NCI-H748 (cell line): ENCODE measurements around the gene GAP43.

ENCODE experiments used
- DNase-seq: peaks from one replicate; lab custom pipeline; 2025; ENCODE audit not compliant: unreplicated experiment; lab: John Stamatoyannopoulos, UW

Gene GAP43

DNA sequence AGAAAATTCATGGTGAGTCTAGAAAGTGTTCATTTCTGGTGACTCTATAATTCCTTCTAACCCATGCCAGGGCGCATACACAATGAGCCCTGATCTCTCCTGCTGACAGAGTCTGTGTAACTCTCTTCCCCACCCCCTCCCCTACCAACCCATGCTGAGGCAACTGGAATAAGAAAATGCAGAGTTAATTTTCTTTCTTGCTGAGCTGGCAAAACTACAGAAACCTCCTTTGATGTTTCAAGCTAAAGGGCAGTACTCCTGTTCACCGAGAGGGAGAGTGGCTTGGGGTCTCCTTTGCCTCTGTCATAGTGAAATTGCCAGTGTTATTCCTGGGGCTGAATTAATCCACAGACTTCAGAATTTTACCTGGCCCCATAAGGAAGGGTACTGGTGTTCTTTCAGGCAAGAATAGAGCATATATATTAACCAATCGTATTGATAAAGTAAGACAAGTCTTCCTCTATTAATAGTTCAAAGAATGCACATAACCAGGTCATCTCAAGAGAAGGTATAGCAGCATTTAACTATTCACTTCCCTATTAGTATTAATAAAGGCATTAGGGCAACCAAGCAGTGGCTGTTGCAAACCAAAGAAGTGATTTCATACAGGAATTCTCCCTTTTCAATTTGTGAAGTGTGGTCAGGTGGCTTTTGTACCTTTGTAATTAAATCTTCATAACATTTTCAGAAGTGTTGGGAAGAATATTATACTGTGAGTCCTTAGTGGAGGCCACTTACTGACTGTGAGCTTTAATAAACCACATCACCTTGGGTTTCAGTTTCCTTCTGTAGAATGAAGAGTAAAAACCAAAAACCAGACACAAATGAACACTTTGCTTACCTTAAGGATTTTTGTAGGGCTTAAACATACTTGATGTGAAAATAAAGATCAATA lies 4.1 kb downstream of the GAP43 start:
- no peak for DNase-seq

DNA sequence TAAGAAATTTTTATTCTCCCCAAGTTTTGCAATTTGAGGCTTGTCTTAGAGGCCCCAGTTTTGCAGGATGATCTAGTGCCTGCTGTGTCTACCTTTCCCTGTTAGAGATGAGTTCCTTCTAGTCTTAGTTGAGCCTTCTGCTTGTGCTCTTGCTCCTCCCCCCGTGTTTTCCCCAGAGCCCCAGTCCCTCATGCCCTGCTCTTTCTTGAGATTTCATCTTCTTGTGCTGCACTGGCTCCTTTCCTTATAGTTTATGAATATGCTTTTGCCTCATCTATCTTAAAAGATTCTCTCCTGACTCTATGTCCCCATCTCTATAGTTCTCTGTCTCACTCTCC lies 4.7 kb downstream of the GAP43 start:
- no peak for DNase-seq

DNA sequence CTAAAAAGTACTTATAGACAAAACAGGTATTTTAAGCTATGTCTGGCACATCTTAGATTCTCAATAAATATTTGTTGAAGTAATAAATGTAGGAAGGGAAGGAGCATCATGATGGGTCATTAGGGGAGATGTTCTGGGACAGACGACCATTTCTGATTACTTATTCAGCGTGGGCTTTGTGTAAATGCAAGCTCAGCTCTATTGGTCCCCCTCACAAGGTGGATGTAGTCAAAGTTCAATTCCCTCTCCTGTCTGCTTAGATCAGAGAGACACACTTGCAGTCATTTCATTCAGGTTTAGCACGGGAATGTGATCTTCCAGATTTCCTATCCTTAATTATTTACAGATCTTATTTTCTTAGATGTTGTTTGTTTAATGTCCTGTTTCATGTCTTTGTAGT lies 7.5 kb downstream of the GAP43 start:
- DNase-seq: no peak

DNA sequence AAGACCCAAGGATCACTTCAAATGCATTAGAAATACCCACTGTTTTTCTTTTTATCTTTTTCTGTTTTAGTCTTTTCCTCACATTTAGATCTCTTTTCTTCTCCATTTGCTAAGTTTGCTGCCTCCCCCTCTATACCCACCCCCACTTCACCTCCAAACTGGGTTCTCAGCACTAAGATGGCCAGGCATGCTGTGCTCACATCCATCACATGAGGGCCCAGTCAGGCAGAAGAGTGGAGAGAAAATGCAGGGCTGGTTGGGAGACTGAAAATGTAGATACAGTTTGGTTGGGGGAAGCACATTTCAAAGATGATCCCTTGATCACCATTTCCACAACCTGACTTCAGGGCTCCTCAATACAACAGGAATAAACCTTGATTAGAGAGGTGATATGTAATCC lies 8.7 kb downstream of the GAP43 start:
- no peak for DNase-seq

DNA sequence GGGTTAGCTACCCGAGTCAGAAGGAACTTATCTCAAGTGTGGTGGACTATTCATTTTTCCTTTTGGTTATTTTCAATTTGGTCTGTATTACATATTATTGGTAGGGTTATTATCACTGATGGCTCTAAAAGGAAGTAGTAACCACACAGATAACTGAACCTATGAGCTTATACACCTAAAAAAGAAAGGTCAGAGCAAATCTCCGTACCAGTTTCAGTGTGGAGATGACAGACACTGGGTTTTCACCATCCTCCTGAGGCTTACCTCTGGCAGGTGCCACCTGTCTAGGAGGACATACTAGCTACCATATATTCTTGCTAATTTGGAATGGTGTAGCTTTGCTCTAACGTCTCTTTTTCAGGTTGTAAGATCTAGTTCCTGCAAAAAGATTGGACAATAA lies 10.2 kb downstream of the GAP43 start:
- no peak for DNase-seq

DNA sequence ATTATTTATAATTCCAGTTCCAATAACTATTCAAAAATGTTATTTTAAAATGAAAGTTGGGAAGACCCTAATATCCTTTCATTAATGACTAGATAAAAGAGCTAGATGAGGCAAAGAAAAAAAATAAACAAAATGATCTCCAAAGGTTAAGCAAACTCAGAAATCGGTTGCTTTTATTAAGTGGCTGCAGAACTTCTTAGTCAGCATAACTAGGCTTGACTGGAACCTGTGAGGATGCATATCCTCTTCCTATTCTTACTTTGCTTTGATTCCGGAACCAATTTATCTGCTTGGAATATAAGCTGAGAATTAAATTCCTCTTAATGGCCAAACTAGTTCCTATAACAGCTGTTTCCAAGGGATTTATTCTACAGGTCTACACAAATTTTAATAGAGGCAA lies 10.7 kb downstream of the GAP43 start:
- DNase-seq: no peak

DNA sequence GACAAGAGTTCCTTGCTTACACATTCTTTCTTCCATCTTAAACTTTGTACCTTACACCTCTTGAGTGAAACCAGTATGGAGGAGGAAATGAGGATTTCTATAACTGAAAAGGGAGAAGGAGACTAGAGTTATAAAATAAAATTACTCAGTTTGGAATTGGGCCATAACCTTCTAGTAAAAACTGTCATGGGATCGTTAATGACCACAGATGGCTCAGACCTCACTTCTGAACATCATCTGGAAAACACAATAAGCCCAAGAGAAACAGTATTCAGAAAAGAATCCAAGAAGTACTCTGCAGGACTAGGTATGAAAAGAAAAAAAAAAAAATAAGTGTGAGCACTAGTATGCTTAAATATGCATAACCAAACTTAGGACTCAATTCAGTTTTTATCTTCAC lies 12.1 kb downstream of the GAP43 start:
- DNase-seq: no peak

DNA sequence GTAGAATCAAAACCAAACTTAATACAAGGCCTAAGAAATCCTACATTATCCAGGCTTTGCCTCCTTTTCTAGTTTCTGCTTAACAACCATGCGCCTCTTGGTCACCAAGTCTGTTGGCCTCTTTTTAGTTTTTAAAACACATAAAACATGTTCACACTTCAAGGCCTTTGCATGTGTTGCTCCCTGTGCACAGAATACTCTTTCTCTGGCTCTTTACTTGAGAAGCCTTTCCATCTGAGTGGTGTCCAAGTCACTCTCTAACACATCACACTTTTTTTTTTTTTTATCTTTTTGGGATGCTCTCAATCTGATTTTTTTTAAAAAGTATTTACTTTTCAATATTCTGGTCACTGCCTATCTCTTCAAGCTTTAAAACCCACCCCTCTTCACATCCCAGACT lies 14.9 kb downstream of the GAP43 start:
- no peak for DNase-seq

DNA sequence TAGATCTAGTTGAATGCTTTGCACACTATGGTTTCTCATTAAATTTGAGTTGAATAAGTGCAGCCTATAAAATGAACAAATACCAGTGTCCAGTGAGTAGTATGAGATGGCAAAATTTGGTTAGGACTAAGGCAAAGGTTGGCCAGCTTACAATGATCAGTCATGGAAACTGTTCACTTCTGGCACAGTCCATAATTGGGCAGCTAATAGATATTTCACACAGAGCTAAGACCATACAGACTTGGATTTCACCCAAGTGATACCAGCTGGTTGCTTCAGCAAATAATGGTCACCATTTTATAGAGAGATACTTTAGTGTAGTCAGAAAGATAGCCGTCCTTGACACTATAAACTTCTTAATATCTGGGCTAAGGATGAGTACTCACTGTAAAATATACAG lies 15.7 kb downstream of the GAP43 start:
- peak; percentile 19 for DNase-seq

DNA sequence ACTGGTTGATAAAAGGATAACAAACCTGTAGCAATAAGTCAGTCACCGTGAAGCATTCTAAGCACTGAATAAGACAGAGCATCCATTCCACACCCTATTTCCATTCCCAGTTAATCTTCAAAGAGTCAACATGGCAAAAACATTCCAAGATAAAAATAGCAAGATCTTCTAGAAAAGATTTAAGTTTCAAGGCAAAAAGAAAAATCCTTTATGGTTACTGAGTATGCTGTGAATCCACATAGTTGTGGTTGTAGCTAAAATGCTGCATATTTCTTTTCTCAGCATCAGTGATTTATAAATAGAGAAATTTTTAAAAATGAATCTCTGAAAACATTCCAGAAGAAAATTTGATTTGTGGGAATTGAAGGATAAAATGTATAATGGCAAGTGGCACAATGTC lies 21.1 kb downstream of the GAP43 start:
- no peak for DNase-seq

DNA sequence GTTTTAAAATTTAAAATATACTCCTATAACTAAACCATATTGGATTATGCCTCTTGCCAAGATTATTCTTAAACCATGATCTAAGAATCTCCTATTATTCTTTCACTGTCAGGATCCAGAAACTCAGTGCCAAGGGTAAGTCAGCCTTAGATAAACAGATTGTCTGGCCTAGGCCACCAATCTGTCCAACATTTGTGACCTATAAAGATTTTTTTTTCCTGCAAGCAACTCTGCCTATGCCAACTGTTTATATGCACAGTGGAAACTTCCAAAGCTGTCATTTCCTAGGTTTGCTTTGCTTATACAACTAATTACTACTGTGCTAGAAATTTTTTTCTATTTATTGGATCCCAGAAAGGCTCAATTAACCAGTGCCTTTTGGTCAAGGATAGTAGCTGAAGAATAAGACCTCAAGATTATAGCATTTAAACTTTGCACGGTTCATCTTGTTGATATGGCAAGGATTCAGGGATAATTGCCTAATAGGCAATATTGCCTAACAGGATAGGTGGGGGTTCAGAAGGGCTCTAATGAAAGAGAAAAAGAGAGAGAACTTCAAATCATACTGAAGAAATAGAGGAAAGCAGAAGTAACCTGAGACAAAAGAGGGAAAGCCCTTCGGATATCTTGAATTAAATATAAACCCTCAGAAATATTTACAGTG lies 22.8 kb downstream of the GAP43 start:
- no peak for DNase-seq

DNA sequence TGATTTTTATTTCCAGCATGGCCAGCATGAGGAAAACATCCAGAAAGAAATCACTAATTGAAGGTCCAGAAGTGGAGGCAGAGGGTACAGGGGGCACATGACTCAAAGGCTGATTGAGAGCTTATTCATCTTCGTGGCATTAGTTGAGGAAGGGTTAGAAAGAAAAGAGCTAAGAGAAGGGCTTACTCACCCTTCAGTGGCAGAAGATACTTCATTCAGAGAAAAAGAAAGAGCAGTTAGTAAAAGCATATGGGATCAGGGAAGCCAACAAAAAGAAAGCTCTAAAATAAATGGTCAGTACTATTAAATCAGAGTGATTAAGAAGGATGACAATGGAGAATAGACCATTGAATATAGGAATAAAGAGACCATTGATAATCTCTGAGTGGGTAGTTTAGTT lies 25.2 kb downstream of the GAP43 start:
- no peak for DNase-seq

DNA sequence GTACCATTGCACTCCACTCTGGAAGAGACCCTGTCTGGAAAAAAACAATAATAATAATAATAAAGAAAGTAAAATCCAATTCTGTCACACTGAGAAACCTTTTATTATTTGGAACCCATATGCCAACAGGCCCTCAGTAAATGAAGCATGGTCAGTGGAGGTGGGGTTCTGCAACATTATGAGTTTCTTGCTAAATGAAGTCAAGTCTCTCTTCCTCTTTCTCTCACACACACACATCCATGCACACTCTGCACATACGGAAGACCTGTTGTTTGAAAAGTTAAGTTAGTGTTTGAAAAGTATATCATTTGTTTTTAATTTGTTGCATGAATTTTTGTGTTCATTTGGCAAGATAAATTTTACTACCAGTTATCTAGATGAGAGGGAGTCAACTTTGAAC lies 27.8 kb downstream of the GAP43 start:
- no peak for DNase-seq

DNA sequence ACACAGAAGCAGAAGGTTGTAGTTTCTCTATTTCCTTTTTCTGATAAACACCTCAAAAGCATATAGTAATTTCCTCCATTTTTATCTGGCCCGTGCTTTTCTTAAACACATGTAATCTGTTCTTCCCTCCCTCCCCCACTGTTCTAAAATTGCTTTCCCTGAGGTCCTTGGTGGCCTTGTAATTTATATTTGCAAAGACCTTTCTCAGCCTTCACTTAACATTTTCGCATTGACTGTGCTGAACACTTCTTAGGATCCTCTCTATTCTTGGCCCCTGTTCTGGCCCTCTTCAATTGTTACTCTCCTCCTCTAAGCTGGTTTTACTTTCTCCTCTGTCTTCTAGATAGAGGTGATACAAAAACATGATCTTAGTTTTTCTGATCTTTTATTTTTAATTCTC lies 28.3 kb downstream of the GAP43 start:
- DNase-seq: no peak

DNA sequence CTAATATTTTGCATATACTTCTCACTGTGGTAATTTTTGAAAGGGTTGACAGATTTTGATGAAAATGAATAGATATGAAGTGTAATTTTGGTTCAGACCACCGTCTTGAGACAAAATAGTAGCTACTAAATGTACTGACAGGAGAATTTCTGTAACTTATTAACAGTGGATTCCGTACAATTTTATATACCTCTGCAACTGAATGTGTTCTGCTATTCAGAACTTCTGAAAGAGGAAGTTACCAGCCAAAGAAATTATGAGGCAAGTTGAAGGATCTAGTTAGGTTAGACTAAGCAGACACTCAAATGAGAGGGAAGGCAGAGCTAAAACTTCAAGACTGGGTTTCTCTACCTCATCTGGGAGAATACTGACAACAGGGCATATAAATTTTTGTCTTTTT lies 29.4 kb downstream of the GAP43 start:
- no peak for DNase-seq

DNA sequence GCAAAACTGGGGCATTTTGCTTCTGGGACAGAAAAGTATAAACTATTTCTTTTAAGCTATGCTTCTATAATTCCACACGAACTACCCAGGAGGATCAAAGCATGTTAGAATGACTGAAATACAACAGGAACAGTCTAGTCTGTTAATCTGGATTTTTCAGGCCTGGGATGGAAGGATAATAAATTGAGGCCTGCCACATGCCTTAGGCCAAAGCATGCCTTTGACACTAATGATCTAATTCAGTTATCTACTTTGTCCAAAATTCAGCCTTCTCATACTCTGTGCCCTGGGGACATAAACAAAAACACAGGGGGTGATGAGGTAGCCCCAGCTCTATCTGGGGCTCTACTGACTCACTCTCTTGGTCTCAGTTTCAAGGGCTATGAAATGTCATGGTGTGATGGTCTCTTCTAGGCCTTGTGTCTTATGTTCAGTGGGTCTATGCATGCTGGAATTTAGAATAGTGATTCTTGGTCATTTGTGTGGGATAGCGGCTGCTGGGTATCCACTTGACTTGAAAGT lies 32.5 kb downstream of the GAP43 start:
- DNase-seq: no peak

DNA sequence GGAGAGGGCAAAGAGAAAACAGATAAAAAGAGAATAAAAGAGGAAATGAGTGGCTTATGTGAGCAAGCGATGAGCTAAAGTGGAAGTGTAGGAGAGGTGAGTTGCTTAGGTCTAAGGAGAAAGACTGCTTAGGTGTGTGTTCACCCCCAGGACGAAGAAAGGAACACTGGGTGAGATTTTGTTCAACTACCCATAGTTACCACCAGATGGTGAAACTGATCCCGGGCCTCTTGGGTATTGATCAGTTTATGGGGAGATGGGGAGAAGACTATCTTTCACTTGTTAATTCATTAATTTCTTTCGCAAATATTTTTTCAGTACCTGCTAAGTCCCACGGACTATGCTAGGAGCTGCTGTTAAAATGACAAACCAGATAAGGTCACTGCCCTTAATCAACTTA lies 33.9 kb downstream of the GAP43 start:
- no peak for DNase-seq

DNA sequence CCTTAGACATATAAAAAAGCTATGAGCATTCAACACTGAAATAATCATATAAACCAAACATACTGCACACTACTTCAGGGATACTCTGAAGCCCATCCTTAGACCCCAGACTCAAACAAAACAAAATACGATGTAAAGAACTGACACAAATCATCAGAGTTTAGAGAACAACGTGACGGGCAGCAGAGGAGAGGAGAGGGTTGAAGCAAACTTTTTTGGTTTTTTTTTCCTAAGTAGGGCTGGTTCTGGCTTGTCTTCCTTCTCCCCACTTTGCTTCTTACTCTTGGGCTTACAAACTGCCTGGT lies 34.7 kb downstream of the GAP43 start:
- DNase-seq: no peak

DNA sequence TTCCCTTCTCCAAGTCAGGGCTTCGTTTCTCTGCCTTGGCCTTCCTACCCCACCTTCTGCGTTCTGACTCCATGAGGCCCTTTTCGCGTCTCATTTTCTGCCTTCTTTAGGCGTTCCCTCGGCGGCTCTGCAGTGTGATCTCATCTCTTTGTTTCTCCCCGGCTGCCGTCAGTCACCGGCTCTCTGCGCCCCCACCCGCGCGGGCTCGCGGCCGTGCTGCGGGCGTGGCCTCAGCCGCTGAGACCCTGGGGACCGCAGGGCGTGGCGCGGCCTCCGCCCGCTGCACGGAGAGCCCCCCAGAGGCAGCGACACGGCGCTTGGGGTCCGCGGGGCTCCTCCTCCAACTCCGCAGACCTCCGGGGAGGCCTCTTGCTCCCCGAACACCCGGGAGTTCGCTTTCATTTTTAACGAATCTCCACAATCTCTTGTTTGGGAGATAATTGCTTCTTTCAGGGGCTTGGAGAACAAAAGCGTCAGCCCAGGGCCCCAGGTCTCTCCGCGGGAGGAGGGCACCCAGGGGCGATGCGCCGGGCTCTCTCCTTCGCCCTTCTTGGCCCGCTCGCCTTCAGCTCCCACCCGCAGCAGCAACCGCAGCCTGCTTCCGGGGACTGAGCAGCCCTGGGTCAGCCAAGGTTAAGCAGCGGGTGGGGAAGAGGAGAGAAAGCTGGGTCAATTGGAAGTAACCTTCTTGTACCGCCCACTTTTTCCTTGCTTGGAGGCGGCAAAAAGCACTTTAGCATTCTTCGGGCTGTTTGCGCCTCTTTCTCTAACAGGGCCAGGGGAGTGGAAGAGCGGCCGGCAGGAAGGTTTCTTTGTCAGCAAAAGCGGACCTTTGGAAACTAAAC lies 35.2 kb downstream of the GAP43 start:
- DNase-seq: peak; percentile 87

DNA sequence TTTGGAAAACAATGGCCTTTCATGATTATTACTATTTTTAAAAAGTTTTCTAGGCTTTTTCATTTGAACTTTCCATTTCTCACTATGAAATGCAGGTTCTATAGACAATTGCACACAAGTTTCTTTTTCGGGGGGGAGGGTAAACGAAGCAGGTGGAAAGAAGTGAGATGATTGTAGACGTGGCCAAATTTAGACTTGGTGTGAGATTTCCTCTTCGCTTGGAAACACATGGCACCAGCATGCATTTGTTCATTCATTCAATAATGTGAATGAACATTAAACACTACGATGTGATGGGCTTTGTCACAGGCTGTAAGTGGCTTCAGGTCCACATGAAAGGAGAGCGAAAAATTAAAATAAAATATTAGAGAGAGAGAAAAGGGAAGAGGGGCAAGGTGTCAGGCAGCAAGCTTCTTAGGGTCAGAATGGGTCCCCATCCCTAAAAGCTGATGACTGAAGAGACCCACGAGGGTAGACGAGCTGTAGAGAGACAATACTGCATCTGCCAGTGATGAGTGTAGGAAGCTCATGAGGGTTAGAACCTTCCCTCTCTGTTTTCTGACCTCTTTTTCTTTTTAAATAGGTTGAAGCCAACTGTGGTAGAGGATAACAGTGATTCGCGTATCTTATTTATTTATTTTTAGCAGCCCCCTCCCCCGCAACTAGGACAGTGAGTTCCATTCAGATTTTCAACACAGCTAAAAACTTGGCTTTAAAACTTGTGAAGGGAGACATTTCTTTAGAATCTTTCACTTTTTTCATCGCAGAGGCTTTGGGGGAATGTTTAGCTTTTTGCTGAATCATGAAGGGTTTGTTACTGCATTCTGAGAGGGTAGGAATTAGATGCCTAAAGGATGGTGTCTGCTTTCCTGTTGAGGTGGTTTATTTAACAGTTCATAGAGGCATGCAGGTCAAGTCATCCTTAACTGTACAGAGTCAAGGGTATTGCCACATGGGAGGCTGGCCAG lies 36.2 kb downstream of the GAP43 start:
- peak; percentile 7 for DNase-seq
